Stimulated activated CD8-positive, alpha-beta memory T cell treated with anti-CD3 and anti-CD28 coated beads, Interleukin-7, amount 100 ng/mL, for 4 hours (primary cell): Measurements from ENCODE around the gene DUOXA1.

ENCODE experiments used
- DNase-seq, 2 donors: peaks; one replicate each; pipeline ENCODE4 v3.0.0-alpha.2; 2020; ENCODE audit warnings: low read depth in 2 of 2

The DUOXA1 gene

DNA sequence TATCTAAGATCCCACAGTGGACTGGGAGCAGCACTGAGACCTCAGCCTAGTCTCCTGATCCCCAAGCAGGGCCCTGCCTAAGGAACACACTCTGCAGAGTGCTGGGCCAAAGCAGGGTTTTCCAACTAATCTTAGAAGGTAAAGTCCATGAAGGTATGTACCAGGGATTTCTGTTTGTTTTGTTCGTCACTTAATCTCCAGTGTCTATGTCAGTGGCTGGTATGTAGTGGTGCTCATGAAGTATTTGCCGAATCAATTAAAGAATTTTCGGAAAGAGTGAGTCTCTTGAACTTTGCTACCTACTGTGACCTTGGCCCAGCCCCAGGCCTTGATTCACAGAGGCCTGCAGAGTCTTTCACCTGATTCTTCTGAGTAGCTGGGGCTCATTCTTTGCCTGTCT, 1.8 kb upstream of the DUOXA1 start:
- no peak for DNase-seq

DNA sequence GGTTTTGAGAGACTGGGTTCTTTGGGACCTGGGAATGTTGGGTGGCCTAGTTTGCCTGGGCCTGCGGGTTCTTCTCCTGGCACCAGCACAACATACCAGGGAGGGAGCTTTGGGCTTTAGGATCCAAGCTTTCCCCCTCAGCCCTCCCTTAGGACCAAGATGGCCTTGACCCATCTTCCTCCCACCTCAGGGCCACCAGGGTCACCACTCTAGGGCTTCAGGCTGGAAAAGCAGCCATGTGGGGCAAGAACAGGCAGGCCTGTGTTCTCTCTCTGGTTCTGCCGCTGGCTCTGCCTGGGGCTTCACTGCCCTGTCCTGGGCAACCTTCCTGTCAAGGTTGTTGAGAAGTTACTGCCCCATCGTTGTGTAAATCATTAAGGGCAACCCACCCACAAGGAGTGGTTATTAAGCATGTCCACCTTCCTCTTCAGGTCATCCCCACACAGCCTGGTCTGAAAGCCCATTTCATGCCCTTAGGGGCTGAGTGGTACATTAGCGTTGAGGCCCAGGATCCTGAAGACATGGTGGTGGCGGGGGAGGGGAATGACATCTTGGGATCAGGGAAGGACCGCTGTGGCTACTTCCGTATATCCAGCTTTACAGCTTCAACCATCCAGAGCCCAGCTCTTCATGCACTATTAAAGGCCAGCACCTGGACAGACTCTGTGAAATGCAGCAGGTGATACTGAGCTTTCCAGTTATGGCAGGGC, 767 bp upstream of the DUOXA1 start:
- DNase-seq, result no peak

DNA sequence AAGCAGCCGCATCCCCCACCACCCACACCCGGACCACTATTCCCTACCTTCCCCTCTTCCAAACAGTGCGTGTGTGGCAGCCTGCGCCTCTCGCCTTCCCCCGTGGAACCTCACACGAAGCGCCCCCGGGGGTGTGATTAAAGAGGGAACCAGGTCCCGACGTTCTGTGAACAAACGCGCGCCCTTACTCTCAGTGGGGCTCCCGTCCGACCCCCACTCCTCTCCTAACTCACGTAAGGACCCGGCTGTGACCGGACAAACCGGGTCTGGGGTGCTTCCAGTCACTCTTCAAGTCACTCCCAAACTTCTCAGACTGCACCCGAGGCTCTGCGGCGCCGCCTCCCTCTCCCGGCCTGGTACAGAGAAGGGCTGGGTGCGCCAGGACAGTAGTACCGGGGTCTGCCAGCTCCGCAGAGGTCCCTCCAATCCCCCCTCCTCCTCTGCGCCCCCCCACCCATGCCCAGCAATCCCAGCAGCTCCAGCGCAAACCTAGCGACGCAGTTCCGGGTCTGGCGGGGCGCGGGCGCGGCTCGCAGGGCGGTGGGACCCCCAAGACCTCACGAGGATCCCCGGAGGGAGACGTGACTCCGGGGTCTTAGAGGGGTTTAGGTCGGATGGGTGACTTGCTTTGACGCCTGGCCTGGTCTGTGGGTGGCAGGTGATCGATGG, 574 bp downstream of the DUOXA1 start:
- no peak for DNase-seq

DNA sequence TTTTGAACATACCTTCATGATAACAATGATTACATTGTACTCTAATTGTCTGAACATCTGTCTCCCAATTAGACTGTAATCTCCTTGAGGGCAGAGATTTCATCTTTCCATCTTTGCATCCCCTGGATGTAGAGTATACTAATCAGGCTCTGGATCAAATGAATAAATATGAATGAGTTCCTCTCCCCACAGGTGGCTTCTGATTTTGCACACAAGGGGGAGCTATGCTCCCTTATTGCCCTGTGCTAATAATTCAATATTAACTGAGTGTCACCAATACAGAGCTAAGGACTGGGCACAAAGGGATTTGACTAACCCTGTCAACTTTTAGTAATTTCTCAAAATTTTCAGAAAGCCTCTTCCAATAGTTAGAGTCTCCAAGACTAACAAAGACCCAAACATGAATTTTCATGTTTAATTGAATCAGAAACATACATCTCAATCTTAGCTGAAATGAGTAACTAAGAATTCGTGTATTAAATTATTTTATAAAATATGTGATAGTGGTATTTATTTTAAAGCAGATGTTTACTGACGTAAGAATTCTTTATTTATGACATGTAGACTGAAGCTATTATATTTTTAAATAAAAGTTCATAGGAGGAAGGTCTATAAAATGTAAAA, 3.0 kb downstream of the DUOXA1 start:
- DNase-seq, result peak in 1 of 2 donors; percentile 29

DNA sequence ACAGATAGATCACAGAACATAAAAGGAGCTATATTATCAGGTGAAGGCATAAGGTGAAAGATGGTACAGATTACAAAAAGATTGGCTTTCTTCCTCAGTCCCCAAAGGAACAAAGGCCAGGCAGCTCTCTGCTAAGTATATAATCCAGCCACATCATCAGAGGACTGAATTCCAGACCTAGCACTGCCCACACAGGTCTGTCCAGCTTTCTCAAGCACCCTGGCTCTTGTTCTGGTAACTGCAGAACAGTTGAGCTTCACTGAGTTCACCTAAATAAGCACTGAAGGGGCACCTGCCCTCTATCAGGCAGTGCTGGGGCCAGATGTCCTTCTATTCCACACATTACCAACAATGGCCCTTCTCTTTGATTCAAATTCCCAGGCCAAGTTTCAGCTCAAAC, 6.3 kb downstream of the DUOXA1 start:
- no peak for DNase-seq

DNA sequence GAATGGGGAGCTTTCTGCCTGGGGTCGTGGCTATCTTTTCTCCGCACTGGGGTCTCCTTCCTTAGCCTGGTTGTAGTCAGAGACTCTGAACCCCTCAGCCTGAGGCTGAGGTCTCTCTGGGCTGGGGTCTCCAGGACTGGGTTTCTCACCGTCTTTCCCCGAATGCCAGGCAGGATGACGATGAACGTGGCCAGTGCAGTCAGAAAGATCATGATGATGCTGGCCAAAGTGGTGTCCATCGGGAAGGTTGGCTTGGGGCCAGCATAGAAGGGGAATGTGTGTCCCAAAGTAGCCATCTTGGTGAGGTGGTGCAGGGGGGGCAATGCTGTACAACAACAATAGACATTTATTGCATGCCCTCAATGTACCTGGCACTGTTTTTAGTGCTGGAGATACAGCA, 7.0 kb downstream of the DUOXA1 start:
- no peak for DNase-seq

DNA sequence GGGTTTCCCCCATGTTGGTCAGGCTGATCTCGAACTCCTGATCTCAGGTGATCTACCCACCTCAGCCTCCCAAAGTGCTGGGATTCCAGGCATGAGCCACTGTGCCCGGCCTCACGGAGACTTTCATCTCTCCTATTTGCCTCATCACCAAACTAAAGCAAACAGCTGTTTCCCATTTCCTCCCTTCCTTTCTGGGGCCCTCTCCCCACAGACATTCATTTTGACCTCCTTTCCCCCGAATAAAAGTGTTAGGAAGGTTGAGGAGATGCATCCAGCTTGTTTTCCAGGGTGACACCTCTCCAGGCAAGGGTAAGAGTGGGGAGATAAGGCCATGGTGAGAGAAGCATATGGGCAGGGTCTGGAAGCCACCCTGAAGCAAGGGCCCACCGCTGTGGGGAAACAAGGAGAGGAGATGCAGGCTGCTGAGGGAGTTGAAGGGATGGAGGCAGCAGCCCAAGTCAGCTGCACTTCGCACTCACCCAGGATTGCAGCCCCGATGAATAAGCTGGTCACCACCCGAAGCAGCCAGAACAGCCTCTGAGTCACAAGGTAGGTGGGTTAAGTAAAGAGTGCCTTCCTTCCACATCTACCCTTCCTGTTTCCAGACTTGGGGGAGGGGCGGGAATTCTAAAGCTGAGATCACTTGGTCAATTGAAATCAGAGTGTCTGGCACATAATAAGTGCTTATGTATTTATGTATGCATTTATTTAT, 7.8 kb downstream of the DUOXA1 start:
- no peak for DNase-seq

DNA sequence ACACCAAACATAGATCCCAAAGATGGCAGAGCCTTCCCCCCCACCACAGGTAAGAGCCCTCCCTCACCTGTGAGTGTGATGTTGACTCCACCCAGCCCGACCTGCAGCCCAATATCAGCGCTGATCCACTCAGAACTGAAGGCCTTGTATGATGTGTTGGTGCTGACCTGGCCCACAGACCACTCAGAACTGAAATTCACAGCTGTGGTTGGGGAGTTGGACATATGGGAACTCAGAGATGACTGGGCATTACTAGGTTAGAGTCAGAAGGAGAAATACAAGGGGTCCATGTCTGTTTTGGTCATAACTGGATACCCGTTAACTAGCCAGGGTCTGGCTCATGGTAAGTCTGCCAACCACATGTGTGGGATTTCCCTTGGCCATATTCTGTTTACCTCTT, 8.7 kb downstream of the DUOXA1 start:
- DNase-seq, result no peak

DNA sequence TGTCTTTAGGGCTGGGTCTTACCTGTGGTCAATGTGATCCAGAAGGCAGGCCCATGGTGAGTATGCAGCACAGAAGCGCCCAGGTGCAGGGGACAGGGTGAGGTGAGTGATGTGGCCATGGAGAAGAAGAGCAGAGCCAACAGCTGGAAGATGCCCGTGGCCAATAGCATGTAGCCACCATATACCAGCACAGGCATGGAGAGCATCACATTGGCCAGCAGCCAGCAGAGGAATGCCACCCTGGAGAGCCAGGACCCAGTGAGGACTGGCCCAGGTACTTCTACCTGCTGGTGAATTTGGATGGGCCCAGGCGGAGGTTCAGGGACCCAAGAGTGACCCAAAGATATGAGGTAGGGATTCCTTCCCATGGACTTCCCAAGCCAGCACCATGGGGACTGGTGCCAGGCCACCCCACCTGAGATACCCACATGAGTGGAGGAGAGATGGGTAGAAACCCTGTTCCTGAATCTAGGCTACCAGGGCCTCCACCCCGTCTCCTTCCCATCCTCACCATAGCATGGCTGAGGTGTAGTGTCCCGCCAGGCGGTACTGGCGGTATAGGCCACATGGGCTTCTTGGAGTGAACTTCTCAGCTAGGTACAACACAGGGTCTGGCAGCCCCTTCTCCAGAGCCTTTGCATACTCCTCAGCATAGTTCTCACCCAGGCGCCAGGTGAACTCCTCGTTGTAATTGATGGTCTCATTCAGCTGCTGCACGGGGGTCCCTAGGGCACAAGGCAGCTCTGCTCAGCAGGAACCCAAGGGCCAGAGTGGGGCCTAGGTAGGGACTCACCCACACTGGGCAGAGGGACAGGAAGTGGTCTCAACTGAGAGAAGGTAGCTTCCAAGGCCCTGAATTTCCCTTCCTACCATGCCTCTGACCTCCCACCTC, 9.4 kb downstream of the DUOXA1 start:
- no peak for DNase-seq

DNA sequence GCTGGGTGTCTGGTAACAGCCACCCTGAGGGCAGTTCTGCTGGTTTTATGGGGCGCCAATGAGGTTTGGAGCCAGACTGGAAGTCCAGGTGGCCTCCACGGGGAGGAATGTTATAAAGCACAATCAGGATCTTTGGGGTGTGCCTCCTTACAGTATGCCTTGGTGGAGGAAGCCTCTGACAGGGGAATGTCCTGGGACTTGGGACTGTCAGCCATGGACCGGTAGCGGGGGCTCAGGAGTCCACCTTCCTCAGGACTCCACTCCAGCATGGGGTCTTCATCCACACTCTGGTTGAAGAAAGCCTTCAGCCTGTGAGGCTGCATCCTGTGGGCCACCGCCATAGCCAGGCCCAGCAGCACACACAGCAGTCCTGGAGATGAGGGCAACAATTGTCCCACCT, 10.7 kb downstream of the DUOXA1 start:
- no peak for DNase-seq

DNA sequence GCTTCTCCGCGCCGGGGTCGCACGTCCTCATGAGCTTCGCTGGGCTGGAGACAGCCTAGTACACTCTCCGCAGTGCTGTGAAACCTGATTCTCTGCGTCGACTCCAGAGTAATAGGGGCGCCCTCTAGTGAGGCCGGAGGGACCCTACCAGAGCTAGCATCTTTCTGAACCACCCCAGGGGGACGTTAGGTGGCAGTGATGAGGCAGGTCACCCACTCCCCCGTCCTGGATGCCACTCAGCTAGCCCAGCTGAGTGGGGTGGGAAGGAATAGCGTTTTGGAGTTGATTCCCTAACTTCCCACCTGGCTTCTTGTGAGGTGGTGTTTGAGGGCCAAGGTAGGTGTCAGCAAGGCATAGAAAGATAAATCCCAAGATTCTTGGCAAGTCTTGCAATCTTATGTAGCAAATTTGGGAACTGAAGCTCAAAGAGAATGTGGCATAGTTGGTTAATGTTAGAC, 11.5 kb downstream of the DUOXA1 start:
- DNase-seq, result peak; percentile 66 to 71

DNA sequence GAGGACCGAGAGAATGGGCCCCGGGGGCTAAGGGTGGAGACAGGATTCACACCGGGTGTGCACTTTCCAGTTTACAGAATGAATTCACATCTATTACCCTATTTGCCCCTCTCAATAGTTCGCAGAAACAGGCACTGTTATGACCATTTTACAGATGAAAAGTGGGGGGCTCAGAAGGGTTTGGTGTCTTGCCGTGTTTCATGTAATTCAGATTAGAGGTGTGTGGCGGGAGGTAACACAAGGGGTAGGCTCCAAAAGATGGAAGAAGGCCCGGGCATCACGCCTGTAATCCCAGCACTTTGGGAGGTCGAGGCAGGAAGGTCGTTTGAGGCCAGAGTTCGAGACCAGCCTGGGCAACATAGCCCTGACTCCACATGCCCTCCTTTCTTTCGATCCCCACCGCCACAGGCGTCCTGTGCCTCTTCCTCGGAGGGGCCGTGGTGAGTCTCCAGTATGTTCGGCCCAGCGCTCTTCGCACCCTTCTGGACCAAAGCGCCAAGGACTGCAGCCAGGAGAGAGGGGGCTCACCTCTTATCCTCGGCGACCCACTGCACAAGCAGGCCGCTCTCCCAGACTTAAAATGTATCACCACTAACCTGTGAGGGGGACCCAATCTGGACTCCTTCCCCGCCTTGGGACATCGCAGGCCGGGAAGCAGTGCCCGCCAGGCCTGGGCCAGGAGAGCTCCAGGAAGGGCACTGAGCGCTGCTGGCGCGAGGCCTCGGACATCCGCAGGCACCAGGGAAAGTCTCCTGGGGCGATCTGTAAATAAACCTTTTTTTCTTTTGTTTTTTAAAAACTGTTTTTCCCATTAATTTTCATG, 12.2 kb downstream of the DUOXA1 start:
- no peak for DNase-seq

DNA sequence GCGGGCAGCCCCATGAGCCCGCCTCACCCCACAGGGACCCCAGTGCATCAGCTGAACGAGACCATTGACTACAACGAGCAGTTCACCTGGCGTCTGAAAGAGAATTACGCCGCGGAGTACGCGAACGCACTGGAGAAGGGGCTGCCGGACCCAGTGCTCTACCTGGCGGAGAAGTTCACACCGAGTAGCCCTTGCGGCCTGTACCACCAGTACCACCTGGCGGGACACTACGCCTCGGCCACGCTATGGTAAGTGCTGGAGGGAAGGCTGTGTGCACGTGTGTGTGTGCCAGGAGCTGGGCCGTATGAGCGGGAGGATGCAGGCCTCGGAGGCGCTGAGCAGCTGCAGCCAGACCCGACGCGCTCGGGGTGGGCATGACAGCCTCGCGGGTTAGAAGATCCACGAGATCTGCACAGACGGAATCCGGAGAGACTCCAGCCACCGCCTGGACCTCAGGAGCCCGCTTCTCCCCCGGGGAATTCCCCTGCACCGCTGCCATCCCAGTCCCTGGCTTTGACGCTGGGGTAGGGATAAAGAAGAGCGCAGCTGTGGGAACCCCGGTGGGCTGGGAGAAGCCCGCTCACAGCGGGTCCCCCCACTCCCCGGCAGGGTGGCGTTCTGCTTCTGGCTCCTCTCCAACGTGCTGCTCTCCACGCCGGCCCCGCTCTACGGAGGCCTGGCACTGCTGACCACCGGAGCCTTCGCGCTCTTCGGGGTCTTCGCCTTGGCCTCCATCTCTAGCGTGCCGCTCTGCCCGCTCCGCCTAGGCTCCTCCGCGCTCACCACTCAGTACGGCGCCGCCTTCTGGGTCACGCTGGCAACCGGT, 13.0 kb downstream of the DUOXA1 start:
- no peak for DNase-seq

DNA sequence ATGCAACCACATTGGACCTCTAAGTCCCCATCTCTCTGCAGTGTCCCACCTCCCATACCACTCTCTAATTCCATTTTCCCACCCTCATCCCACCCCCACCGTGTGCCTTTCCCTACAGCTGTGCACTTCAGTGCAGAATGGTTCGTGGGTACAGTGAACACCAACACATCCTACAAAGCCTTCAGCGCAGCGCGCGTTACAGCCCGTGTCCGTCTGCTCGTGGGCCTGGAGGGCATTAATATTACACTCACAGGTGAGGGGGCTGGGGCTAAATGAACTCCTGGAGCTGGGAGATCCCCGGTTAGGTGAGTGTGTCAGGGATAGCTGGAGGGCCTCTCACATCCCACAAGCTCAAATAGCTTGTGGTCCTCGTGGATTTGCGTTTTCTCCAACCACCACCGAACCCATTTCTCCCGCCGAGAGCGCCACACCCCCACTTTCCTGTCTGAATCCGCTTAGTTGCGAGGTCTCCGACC, 13.6 kb downstream of the DUOXA1 start:
- DNase-seq, result no peak

DNA sequence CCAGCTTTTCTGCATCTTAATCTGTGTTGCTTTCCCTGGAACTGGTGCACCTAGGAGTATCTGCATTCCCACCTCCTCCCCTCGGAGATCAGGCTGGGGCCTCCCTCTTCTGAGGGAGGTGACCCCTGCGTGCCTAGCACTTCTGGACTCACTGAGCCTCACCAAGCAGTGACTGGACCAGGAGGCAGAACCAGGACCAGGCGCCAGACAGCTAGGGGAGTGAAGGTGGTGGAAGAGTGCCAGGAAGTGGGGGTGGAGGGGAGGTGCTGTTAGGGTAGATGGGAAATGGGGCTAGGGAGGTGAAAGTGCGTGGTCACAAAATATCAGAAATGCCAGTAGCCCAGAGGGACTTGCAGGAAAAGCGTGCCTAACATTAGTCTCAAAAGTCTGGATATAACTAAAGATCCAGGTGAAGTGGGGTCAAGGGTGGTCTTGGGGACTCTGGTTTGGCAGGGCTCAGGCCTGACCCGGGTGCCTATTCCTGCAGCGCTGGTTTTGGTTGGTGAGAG, 14.3 kb downstream of the DUOXA1 start:
- DNase-seq, result no peak

DNA sequence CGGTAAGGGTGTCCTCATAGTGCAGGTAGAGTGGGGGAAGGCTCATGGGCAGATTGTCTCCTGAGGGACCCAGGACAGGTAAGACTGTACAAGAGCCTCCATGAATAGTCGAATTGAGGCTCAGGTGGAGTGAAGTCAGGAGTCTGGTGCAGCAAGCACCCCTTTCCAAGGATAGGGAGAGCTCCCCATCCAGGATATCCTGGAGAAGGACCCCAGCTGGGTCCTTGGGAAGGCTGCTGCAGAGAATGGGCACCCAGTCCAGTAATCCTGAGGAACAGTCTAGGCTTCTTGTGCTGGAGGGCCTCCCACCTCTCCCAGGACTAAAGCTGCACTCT, 15.0 kb downstream of the DUOXA1 start:
- DNase-seq, result no peak

DNA sequence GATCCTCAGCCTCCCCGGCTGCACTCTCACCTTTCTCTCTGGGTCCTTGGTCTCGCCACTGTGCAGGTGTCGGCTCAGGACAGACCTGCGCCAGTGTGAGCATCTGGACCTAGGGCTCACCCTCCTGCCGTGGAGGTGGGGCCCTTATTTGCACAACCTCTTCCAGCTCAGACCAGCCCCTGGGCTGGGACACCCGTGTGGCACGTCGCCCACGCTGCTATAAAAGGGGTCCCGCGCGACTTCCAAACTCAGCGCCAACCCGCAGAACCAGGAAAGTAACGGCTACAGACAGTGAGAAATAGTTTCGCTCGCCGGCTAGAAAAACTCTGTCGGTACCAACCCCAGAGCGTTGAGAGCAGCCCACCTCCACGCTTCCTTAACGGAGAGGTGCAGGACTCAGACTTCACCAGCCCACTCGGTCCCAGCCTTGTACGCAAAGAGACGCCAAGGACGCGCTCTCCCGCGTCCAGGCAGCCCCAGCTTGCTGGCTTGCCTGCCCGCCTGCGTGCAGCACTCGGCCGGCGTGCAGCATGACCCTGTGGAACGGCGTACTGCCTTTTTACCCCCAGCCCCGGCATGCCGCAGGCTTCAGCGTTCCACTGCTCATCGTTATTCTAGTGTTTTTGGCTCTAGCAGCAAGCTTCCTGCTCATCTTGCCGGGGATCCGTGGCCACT, 15.5 kb downstream of the DUOXA1 start, which contains the start of the genes DUOX2 and DUOXA2:
Gene DUOX2 (minus strand): TSS at position 97 of the 675 bp plus-strand sequence. CDS start 761 bp downstream, outside the sequence.
Gene DUOXA2 (plus strand): TSS at position 251 of the 675 bp plus-strand sequence. CDS start 280 bp downstream, at position 531.
- DNase-seq, result no peak

DNA sequence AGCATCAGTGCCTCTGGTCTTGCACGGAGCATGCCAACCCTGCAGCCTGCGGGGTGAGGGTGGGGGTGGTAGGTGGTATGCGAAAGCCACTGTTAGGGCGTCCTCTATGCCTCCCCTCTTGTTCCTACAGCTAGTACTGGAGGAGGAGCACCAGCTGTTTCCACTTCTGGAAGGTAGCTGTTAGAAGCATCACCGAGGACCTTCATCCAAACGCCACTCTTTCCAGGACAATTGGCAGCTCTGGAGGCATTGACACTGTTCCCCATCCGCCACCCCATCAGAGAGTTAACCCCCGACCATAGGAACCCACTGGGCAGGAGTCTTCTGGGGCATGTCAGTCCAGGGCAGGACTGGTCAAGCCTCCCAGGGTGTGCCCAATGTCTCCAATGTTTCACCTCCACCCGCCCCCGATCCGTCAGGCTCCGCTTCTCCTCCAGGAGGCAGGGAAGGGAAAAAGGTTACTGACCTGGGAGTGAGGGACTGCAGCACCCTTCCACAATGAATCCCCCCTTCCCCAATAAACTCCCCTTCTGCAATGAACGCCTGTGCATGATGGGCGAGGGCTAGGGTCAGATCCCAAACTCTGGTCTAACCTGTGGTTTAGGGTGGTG, 16.2 kb downstream of the DUOXA1 start:
- DNase-seq, result no peak
